Parietal lobe (tissue), 2 donors: Measurements from ENCODE around the gene NR5A2. TPM values are rescaled to one million over a fixed set of nuclear protein-coding genes. Genes with fewer than 3 reads are reported as not detected.

Source experiments
- small RNA-seq: library from RNA; depleted of rRNA; stranded (forward); fragments of <200 nt; gene quantifications from one replicate; pipeline ENCODE3, GENCODE V24; 2014; ENCODE audit warnings: low replicate concordance
- total RNA-seq: library from RNA; depleted of rRNA; stranded (reverse); fragments of >200 nt; gene quantifications from one replicate; pipeline ENCODE4 v1.2.3, GENCODE V29; 2014

NR5A2 gene
- total RNA-seq, result not detected

DNA sequence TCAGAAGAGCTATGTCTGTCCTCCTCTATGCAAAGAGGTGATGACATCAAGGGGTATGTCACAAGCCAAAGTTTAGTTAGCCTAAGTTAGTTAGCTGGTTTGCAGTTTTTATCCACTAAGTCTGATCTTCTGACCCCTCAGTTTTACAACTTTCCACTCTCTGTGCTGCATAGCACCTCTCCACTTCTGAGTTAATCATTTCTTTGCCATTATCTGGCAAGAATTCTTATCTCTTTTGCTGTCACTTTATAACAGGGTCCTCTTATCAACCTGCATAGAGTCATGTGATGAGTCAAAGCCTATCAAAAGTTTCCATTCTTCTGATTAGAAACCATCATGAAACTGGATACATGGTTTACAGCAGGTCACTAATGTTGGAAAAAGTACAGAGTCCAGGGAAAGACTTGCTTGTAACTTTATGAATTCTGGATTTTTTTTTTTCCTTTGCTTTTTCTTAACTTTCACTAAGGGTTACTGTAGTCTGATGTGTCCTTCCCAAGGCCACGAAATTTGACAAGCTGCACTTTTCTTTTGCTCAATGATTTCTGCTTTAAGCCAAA is at the start of gene NR5A2:
TSS of gene NR5A2 (plus strand) at position 447 of the 560 bp plus-strand sequence. CDS start 138 bp downstream, outside the sequence.

Small RNA genes within 50 kb of the gene (small RNA-seq; reads per million reads assigned to genes)
- not detected for gene RNU6-570P
- not detected for gene RNU6-609P
- gene RNU6-716P, result not detected
